ENCODE results near the gene TM2D3.

GRCh38 chr15:101637516-101637915 is 14.7 kb downstream of the TM2D3 start:
- TF ChIP-seq CTCF (conservative IDR thresholded peaks at IDR 0.05) (no peak), EZH2 (IDR thresholded peaks at IDR 0.05; ENCODE audit: low read depth) (no peak)
